GM23248 (cell line): ENCODE measurements around the gene RTN4. TPM values are rescaled to one million over a fixed set of nuclear protein-coding genes. Genes with fewer than 3 reads are reported as not detected.

Experiments used
- DNase-seq: peaks from one replicate; pipeline ENCODE4 v3.0.0-alpha.2; 2015
- H2AFZ ChIP-seq: fragments of 200-600 bp; sonication (generic); 2 replicates; pipeline ENCODE4 v1.6.1; 2016; ENCODE audit warnings: antibody characterized with exemption
- H3F3A ChIP-seq: fragments of 200-600 bp; sonication (generic); 2 replicates; pipeline ENCODE4 v1.6.1; 2016; ENCODE audit warnings: mild to moderate bottlenecking, antibody characterized with exemption, mixed run types; ENCODE audit not compliant: insufficient read depth
- H3K27ac ChIP-seq: fragments of 200-600 bp; sonication (generic); 2 replicates; pipeline ENCODE4 v1.5.1; 2016; ENCODE audit warnings: mild to moderate bottlenecking
- H3K27me3 ChIP-seq: fragments of 200-600 bp; sonication (generic); replicated peaks from 2 replicates; pipeline ENCODE4 v1.6.1; 2016; ENCODE audit warnings: mild to moderate bottlenecking; ENCODE audit not compliant: insufficient read depth
- H3K36me3 ChIP-seq: fragments of 200-600 bp; sonication (generic); 2 replicates; pipeline ENCODE4 v1.6.1; 2016; ENCODE audit warnings: low read depth, mild to moderate bottlenecking
- H3K4me1 ChIP-seq: fragments of 200-600 bp; sonication (generic); 2 replicates; pipeline ENCODE4 v1.6.1; 2016; ENCODE audit warnings: mild to moderate bottlenecking; ENCODE audit not compliant: insufficient read depth
- H3K4me2 ChIP-seq: fragments of 200-600 bp; sonication (generic); one replicate; pipeline ENCODE4 v1.6.1; 2016; ENCODE audit warnings: mild to moderate bottlenecking; ENCODE audit not compliant: unreplicated experiment
- H3K4me3 ChIP-seq: fragments of 200-600 bp; sonication (generic); 2 replicates; pipeline ENCODE4 v1.5.1; 2016; ENCODE audit warnings: mild to moderate bottlenecking
- H3K79me2 ChIP-seq: fragments of 200-600 bp; sonication (generic); 2 replicates; pipeline ENCODE4 v1.6.1; 2016; ENCODE audit warnings: mild to moderate bottlenecking; ENCODE audit not compliant: insufficient read depth
- H3K9ac ChIP-seq: fragments of 200-600 bp; sonication (generic); 2 replicates; pipeline ENCODE4 v1.6.1; 2016; ENCODE audit warnings: mild to moderate bottlenecking
- H3K9me2 ChIP-seq: fragments of 200-600 bp; sonication (generic); 2 replicates; pipeline ENCODE4 v1.6.1; 2016; ENCODE audit warnings: mixed run types, mild to moderate bottlenecking, moderate library complexity; ENCODE audit not compliant: insufficient read depth
- H3K9me3 ChIP-seq: fragments of 200-600 bp; sonication (generic); one replicate; pipeline ENCODE4 v1.6.1; 2017; ENCODE audit warnings: low read depth
- H4K20me1 ChIP-seq: fragments of 200-600 bp; sonication (generic); 2 replicates; pipeline ENCODE4 v1.6.0; 2016; ENCODE audit not compliant: insufficient read depth
- EZH2 ChIP-seq: fragments of 200-600 bp; sonication (generic); IDR thresholded peaks from 2 replicates; pipeline ENCODE4 v1.6.1; 2018; ENCODE audit warnings: antibody characterized with exemption, mild to moderate bottlenecking; ENCODE audit not compliant: insufficient read depth, poor library complexity, severe bottlenecking
- EZH2phosphoT487 ChIP-seq: fragments of 200-600 bp; sonication (generic); IDR thresholded peaks from 2 replicates; pipeline ENCODE4 v1.6.1; 2018; ENCODE audit warnings: antibody characterized with exemption, moderate library complexity, mild to moderate bottlenecking, low read depth; ENCODE audit not compliant: insufficient read depth
- WGBS, 2 experiments: methylation state at CpG; one replicate each; pipeline ENCODE4 v1.1.6; 2015 to 2017; ENCODE audit warnings: low lambda C conversion rate in 2 of 2, low coverage in 1 of 2; ENCODE audit errors: missing lambda C conversion rate in 2 of 2; 5-methylcytosine and 5-hydroxymethylcytosine counted together
- in situ Hi-C: fragments of 300-500 bp; cut with MboI; formaldehyde crosslinking; loops from 2 replicates; pipeline ENCODE4 v1.15.0; 2020
- polyA plus RNA-seq: library from polyadenylated mRNA; unstranded; fragments of >200 nt; fragmentation: Nextera tagmentation; extraction: Ambion mirVana; gene quantifications from 2 replicates; pipeline ENCODE4 v1.2.1, GENCODE V29; 2016
- total RNA-seq: library from RNA; depleted of rRNA; stranded (reverse); fragments of >200 nt; shearing (Covaris generic); gene quantifications from 2 replicates; pipeline ENCODE4 v1.2.3, GENCODE V29; 2014

RTN4 gene
- total and polyA plus RNA-seq, 2 experiments from 2014 or later, result 361 to 425 TPM

DNA sequence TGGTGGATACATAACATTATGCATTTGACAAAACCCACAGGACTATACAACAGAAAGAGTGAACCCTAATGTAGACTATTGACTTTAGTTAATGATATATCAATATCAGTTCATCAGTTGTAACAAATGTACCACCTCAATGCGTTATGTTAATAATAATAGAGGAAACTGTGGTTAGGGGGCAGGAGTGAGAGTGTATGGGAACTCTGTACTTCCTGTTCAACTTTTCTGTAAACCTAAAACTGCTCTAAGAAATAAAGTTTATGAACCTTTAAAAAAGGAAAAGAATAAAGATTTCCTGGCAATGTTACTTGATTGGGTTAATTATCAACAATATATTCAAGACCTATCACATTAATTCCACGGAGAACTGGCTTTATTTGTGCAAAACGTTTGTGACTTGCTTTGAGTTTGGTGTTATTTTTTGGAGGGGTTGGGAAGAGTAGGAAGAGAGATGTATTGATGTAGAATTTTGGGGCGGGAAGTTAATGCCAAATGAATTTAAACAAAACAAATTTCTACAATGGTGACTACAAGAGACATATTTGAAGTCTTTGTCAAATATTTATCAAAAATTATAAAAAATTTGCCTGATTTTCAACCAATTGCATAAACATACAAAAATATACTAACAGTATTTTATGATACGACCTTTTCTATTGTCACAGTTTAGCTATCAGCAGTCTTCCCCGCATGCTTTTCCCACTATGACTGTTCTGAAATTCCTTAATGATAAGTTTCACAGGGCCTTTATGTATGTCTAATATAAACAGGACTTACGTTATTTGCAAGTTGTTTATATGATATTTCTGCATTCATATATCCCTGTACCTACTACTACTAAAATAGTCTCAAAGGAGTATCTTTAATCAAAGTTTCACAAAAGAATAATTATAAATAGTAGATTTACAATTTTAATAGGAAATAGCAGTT, 2.1 kb upstream of the RTN4 start:
- Histone ChIP-seq H3F3A (peaks cover 31% of the 10 kb centered on the region), H3K27me3 (no peaks in the 10 kb centered on the region), H3K9me2 (no peaks in the 10 kb centered on the region), H3K79me2 (peaks cover 47% of the 10 kb centered on the region), H2AFZ (peak overlapping the region; percentile 10; the same call in 1 of the 2 replicates), H3K36me3 (no peaks in the 10 kb centered on the region), H3K9ac (no peak overlapping the region), H4K20me1 (no peaks in the 10 kb centered on the region), H3K4me2 (peak overlapping the region; percentile 72), H3K4me1 (peaks cover 17% of the 10 kb centered on the region), H3K9me3 (no peaks in the 10 kb centered on the region), H3K4me3 (peak overlapping the region; percentile 98), H3K27ac (peak overlapping the region; percentile 98)
- in situ Hi-C loops, result no loop called here
- DNase-seq, result no peak
- TF ChIP-seq EZH2phosphoT487 (no peak), EZH2 (no peak)
- WGBS, 2 experiments, result 72 to 75% methylated on average over 7 of the region's 7 CpGs

- in situ Hi-C loops, result no loop called here
Measured at GRCh38 chr2:55051026-55051866, 995 bp upstream of the RTN4 start.

DNA sequence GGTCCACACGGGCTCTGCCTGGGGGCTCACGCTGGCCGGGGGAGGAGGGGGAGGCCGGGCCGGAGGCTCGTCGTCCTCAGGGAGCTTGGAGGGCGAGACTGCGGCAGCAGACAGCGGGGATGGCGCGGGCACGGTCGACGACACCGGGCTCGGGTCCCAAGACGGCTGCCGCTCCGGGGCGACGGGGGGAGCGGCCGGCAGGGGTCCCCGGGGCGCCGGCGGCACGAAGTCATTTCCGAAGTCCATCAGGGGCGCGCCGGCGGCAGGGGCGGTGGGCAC, 491 bp downstream of the RTN4 start:
- no peak for TF ChIP-seq EZH2phosphoT487
- Histone ChIP-seq H3K9me3 (no peaks in the 10 kb centered on the region), H3K27ac (peak overlapping the region; percentile 98), H3K27me3 (no peaks in the 10 kb centered on the region), H3K9ac (peak overlapping the region; percentile 99), H4K20me1 (peaks cover 12% of the 10 kb centered on the region), H3K9me2 (no peaks in the 10 kb centered on the region), H3K79me2 (peaks cover 74% of the 10 kb centered on the region), H3K36me3 (no peaks in the 10 kb centered on the region), H2AFZ (no peak overlapping the region), H3F3A (peaks cover 54% of the 10 kb centered on the region), H3K4me3 (peak overlapping the region; percentile 98), H3K4me1 (peaks cover 31% of the 10 kb centered on the region), H3K4me2 (peak overlapping the region; percentile 58)
- DNase-seq, result peak; percentile 49
- in situ Hi-C loops, result no loop called here
- WGBS, 2 experiments, result 0 to 2% methylated on average over 2 to 20 of the region's 35 CpGs

More at GRCh38 chr2:55051026-55051866, 995 bp upstream of the RTN4 start:
- peaks cover 59% of the 10 kb centered on the region for H3K79me2 ChIP-seq
- H3K9me2 ChIP-seq, result no peaks in the 10 kb centered on the region
- H3K27ac ChIP-seq, result peak overlapping the region; percentile 98
- peak overlapping the region; percentile 83 for H3K4me2 ChIP-seq
- no peaks in the 10 kb centered on the region for H3K9me3 ChIP-seq
- H3K4me3 ChIP-seq, result peak overlapping the region; percentile 98
- no peaks in the 10 kb centered on the region for H3K36me3 ChIP-seq
- no peaks in the 10 kb centered on the region for H3K27me3 ChIP-seq
- DNase-seq, result peak; percentile 99
- WGBS, 2 experiments, result 10% methylated on average over 9 of the region's 9 CpGs
- peaks cover 4% of the 10 kb centered on the region; the same call in 1 of the 2 replicates for H4K20me1 ChIP-seq
- peak overlapping the region; percentile 44 for H2AFZ ChIP-seq
- peak overlapping the region; percentile 99 for H3K9ac ChIP-seq
- H3K4me1 ChIP-seq, result peaks cover 24% of the 10 kb centered on the region
- TF ChIP-seq EZH2phosphoT487, result no peak
- TF ChIP-seq EZH2, result no peak
- peaks cover 42% of the 10 kb centered on the region for H3F3A ChIP-seq

DNA sequence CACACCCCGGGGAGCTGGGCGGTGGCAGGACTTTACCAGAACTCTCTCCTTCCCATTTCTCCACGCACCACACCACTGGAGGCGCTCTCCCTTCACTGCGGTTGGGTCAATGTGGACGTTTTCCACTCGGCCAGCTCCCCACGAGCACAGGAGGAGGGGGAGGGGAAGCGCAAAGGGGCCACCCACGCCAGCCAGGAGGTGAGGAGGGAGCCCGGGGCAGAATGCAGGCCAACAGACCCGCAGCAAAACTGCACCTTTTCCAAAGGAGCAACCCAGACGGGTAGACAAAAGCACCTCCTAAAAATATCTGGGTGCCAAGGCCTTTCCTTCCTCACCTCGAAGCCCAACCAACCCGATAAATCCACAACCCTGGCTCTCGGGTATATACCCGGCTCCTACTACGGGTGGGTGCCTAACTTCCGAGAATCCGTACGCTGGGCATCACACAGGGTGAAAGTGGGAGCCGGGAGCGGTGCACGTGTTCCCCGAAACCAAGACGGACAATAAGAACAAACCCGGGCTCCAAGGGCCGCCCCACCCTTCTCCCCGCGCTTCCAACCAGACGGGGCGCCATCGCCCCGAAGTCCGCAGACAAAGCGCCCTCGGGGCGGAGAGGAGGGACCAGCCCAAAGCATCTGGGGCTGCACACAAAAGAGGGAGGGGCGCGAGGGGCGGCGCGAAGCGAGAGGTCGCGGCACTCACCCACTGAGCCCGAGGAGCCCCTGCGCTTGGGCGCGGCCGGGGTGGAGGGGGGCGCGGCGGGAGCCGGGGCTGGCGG, 1.0 kb downstream of the RTN4 start:
- H4K20me1 ChIP-seq, result peaks cover 17% of the 10 kb centered on the region
- H3K36me3 ChIP-seq, result no peaks in the 10 kb centered on the region
- peaks cover 36% of the 10 kb centered on the region for H3K4me1 ChIP-seq
- no peaks in the 10 kb centered on the region for H3K9me3 ChIP-seq
- no peak for TF ChIP-seq EZH2phosphoT487
- TF ChIP-seq EZH2, result no peak
- H3K9ac ChIP-seq, result peak overlapping the region; percentile 99
- H3K27ac ChIP-seq, result peak overlapping the region; percentile 98
- no peaks in the 10 kb centered on the region for H3K27me3 ChIP-seq
- H3F3A ChIP-seq, result peaks cover 59% of the 10 kb centered on the region
- DNase-seq, result peak; percentile 93
- peak overlapping the region; percentile 93 for H3K4me2 ChIP-seq
- no peaks in the 10 kb centered on the region for H3K9me2 ChIP-seq
- peak overlapping the region; percentile 21; the same call in 1 of the 2 replicates for H2AFZ ChIP-seq
- peaks cover 79% of the 10 kb centered on the region for H3K79me2 ChIP-seq
- in situ Hi-C loops, result no loop called here
- peak overlapping the region; percentile 98 for H3K4me3 ChIP-seq
- 0 to 1% methylated on average over 37 to 43 of the region's 56 CpGs for WGBS, 2 experiments
